IPS DF 6.9 (cell line): ENCODE results near the gene PHF19.

ENCODE experiments used
- DNase-seq: peaks from one replicate; pipeline ENCODE4 v3.0.0-alpha.2; 2013; ENCODE audit warnings: low read depth, low spot score
- H3K27ac ChIP-seq: one replicate; pipeline ENCODE4 v1.5.1; 2013; ENCODE audit warnings: low read length, control low read depth
- H3K27me3 ChIP-seq: 2 replicates; pipeline ENCODE4 v1.6.1; 2013; ENCODE audit warnings: mild to moderate bottlenecking, low read length; ENCODE audit not compliant: control insufficient read depth, insufficient read depth
- H3K36me3 ChIP-seq: 2 replicates; pipeline ENCODE4 v1.6.1; 2013; ENCODE audit warnings: low read length; ENCODE audit not compliant: control insufficient read depth, insufficient read depth
- H3K4me1 ChIP-seq: 2 replicates; pipeline ENCODE4 v1.6.1; 2013; ENCODE audit warnings: low read length; ENCODE audit not compliant: control insufficient read depth, insufficient read depth
- H3K4me3 ChIP-seq: 2 replicates; pipeline ENCODE4 v1.5.1; 2013; ENCODE audit warnings: mild to moderate bottlenecking, low read length
- H3K9me3 ChIP-seq: 2 replicates; pipeline ENCODE4 v1.6.1; 2013; ENCODE audit warnings: low read length, inconsistent platforms; ENCODE audit not compliant: control insufficient read depth, insufficient read depth
- WGBS: extraction: QIAGEN DNeasy Blood & Tissue Kit; methylation state at CpG from one replicate; pipeline ENCODE4 v1.1.7; 2013; ENCODE audit warnings: mixed read lengths, missing lambda C conversion rate; ENCODE audit not compliant: insufficient read length, insufficient coverage; 5-methylcytosine and 5-hydroxymethylcytosine counted together

PHF19 gene

DNA sequence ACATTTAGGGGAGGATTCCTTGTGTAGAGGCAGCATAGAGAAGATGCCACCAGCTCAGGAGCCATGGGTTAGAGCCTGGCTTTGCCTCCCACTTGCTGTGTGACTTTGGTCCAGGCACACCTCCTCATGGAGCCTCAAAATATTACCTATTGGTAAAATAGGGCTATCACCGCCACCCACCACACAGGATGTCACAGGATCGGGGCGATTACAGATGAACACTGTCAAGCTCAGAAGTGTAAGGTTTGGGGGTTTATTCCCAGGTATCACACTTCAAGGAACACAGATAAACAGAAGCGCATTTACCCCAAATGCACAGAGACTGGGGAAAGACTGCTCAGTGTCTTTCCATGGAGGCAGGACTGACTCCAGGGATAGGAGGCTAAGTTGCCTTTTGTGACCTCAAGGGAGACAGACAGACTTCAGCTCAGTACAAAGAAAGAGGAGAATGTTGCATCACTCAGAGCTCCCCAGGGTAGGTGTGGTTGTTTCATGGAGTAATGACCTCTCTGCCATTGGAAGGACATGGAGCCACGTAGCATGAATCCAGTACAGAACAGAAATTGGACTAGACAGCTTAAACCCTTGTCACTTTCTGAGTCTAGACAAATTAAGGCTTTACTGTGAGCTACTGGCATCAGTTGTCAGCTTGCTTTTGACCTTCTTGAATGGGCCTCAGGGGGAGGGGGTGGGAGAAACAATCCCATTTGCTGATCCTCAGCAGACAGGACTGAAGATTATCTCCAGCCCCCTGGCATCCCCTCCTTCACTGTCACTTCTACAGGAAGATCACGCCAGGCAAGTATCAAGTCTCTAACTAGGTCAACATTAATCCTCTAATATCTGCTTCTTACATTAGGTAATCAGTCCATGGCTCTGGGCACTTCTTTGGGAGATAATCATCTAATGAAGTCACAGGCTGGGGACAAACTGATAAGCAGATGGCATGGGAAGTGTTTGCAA is 43.1 kb upstream of the PHF19 start:
- H3K9me3 ChIP-seq, result no peaks in the 10 kb centered on the region
- DNase-seq, result no peak
- H3K36me3 ChIP-seq, result no peaks in the 10 kb centered on the region
- no peaks in the 10 kb centered on the region for H3K27me3 ChIP-seq
- H3K4me3 ChIP-seq, result no peak overlapping the region
- no peak overlapping the region for H3K27ac ChIP-seq
- H3K4me1 ChIP-seq, result peaks cover 2% of the 10 kb centered on the region; the same call in 1 of the 2 replicates
- no CpG with 5 or more reads among the region's 6 CpGs for WGBS

DNA sequence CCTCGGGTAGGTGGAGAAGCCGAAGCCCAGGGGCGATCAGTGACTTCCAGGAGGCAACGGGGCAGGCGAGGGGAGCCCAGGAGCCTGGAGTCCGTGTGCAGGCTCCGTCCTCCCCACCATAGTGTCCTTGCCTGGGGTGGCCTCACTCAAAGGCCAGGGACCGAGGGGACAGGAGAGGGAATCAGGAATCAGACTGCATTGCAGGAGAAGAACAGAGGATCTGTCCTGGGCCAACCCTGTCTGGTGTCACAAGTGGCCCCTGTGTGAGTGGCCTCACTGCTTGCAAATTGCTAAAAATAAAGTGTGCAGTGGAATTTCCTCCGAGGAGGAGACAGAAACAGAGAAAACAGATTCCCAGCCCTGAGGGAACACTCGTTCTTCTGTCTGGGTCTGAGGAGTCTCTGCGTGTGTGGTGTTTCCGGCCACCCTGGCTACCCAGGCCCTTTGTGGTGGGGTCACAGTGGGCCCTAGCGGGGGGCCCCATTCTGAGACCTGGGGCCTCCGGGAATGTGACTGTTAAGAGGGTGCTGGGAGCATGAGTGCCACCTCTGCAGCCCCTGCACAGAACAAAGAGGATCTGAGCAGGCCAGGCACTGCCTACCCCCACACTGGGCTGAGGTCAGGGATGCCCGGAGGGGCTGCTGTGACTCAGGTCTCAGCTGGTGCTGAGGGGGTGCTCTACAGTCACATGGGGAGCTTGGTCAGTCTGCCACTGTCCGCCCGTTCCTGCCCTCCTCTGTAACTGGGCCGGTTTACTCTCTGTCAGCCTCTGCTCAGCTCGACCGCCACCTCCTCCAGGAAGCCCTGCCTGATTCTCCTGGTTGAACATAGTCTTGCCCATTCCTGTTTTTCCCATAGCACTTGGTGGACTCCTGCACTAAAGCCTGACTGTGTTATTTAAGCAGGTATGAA is 42.2 kb upstream of the PHF19 start:
- Histone ChIP-seq H3K36me3 (no peaks in the 10 kb centered on the region), H3K9me3 (no peaks in the 10 kb centered on the region), H3K4me3 (no peak overlapping the region), H3K27ac (no peak overlapping the region), H3K4me1 (peaks cover 2% of the 10 kb centered on the region; the same call in 1 of the 2 replicates), H3K27me3 (no peaks in the 10 kb centered on the region)
- WGBS, result no CpG with 5 or more reads among the region's 20 CpGs
- no peak for DNase-seq

DNA sequence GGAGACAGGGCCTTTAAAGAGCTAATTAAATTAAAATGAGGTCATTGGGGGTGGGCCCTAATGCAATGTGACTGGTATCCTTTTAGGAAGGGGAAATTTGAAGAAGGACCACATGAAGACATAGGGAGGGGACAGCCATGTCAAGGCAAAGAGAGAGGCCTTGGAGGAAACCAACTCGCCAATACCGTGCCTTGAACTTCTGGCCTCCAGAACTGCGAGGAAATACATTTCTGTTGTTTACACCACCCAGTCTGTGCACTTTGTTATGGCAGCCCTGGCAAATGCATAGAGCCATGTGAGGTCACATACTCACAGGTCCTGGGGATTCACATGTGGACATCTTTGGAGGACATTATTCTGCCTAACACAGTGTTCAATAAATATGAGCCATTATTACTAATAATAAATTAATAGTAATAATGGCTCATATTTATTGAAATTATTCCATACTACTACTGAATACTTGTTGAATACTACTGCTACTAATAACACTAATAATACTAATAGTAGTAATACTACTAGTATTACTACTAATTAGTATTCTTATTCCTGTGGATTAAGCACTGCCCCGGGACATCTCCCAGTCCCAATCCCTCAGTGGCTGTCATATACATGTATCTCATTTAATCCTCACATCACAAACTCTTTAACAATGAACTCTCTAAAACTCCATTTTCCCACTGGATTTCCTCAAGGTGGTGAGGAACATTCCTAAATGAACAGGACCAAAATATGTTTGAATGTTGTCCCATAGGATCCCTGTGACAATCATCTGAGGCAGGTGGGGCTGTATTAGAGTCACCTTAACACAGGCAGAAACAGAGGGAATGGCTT is 41.2 kb upstream of the PHF19 start:
- no peaks in the 10 kb centered on the region for H3K9me3 ChIP-seq
- no peak for DNase-seq
- WGBS, result no CpG with 5 or more reads among the region's 4 CpGs
- no peak overlapping the region for H3K4me3 ChIP-seq
- 0 out of 2 replicates have a peak, but pooled peaks cover 2% of the 10 kb centered on the region for H3K4me1 ChIP-seq
- H3K36me3 ChIP-seq, result no peaks in the 10 kb centered on the region
- H3K27ac ChIP-seq, result no peak overlapping the region
- H3K27me3 ChIP-seq, result no peaks in the 10 kb centered on the region

DNA sequence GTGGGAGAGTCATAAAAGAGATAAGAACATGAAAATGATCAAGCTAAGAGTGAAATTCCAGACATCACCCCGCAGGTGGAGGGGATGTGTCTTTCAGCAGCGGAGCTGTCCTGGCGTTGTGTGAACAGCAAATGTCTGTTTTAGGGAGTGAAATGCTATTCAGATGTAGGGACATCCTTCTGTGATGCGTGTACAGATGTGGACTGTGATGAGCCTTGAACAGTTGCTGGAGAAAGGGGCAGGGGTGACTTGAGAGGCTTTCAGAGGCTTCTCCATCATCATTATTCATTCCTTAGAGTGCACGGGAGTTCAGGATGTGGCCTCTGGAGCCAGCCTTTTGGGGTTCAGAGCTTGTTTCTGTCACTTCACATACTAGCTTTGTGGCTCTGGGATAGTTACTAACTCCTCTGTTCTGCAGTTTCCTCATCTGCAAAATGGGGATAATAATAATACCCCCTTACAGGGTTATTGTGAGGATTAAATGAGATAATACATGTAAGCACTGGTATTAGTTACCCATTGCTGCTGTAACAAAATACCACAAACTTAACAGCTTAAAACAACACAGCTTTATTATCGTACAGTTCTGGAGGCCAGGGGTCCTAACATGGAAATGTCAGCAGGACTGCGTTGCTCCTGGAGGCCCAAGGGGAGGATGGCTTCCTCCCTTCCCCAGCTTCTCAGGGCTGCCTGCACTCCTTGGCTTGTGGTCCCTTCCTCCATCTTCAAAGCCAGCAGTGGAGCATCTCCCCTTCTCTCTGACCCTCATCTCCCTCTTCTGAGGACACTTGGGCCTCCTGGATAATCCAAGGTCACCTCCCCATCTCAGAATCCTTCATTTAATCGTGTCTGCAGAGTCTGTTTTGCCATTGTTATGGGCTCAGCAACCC is 40.2 kb upstream of the PHF19 start:
- Histone ChIP-seq H3K27me3 (no peaks in the 10 kb centered on the region), H3K4me3 (no peak overlapping the region), H3K27ac (no peak overlapping the region), H3K9me3 (no peaks in the 10 kb centered on the region), H3K4me1 (0 out of 2 replicates have a peak, but pooled peaks cover 2% of the 10 kb centered on the region), H3K36me3 (no peaks in the 10 kb centered on the region)
- DNase-seq, result no peak
- no CpG with 5 or more reads among the region's 8 CpGs for WGBS

DNA sequence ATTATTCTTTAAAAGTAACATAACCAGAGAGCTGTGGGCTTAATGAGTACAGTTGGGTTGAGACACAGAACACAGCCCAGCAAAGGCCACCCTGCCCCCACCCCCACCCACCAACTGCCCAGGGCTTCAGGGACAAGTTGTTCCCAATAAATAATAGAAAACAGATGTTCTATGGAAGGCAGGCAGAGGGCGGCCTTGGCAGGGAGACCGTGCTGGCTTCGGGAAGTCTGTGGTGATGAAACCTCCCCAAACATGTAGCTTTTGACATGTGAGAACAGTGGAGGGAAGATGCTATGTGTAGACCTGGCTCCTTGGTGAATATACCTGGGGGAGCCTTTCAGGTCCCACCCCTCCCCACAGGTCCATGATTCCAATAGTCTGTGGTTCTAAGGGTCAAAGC is 39.6 kb upstream of the PHF19 start:
- no CpG with 5 or more reads among the region's 3 CpGs for WGBS
- Histone ChIP-seq H3K4me3 (no peak overlapping the region), H3K27ac (no peak overlapping the region), H3K27me3 (no peaks in the 10 kb centered on the region), H3K36me3 (no peaks in the 10 kb centered on the region), H3K9me3 (no peaks in the 10 kb centered on the region), H3K4me1 (0 out of 2 replicates have a peak, but pooled peaks cover 2% of the 10 kb centered on the region)
- DNase-seq, result no peak

DNA sequence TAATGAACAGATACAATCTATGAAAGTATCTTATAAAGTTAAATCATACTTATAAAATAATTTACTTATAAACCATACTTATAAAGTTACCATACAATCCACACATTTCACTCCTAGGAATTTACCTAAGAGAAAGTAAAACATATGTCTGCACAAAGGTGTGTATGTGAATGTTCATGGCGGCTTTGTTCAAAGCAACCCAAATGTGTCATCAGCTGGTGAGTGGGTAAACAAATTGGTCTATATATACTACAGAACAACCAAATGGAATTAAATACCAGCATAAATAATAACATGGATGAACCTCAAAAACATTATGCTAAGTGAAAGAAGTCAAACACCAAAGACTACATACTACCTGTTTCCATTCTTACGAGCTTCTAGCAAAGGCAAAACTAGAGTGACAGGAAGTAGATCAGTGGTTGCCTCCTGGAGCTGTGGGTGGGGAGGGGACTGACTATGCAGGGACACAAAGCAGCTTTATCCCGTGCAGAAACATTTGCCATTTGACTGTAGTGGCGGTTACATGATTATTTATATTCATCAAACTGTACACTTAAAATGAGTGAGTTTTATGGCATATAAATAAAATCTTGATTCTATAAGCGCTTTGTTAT is 39.0 kb upstream of the PHF19 start:
- WGBS, result no CpG with 5 or more reads among the region's 5 CpGs
- Histone ChIP-seq H3K9me3 (no peaks in the 10 kb centered on the region), H3K4me1 (peaks cover 5% of the 10 kb centered on the region; the same call in 1 of the 2 replicates), H3K4me3 (no peak overlapping the region), H3K36me3 (no peaks in the 10 kb centered on the region), H3K27me3 (no peaks in the 10 kb centered on the region), H3K27ac (no peak overlapping the region)
- DNase-seq, result no peak

DNA sequence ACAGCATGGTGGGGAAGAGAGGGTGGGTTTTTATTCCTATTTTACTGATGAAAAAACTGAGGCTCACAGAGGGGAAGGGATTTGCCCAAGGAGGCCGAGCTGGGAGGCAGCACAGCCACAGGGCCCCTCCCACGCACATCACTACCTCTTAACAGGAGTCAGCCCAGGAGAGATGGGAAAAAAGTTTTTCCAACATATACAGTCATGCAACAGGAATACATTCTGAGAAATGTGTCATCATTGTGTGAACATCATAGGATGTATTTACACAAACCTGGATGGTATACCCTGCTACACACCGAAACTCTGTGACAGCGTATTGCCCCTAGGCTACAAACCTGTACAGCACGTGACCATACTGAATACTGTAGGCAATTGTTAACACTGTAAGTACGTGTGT is 38.0 kb upstream of the PHF19 start:
- H3K4me3 ChIP-seq, result no peak overlapping the region
- H3K9me3 ChIP-seq, result no peaks in the 10 kb centered on the region
- no CpG with 5 or more reads among the region's 6 CpGs for WGBS
- H3K27me3 ChIP-seq, result no peaks in the 10 kb centered on the region
- H3K4me1 ChIP-seq, result peaks cover 4% of the 10 kb centered on the region; the same call in 1 of the 2 replicates
- DNase-seq, result no peak
- H3K27ac ChIP-seq, result no peak overlapping the region
- H3K36me3 ChIP-seq, result no peaks in the 10 kb centered on the region

DNA sequence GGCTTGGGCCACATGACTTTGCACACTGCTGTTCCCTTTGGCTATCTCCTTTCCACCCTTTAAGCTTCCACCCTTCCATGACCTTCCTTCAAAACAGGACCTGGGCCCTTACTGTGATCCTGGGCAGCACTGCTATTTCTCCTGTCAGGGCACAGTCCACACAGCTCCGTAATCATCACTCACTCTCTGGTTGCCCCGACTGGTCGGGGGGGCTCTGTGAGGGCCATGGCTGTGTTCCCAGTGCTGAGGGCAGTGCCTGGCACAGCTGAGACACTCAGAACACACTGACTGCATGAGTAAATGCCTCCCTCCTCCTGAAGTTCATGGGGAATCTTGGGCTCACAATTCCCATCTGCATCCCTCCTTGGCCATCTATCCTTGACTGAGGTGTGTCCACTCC is 37.4 kb upstream of the PHF19 start:
- no peaks in the 10 kb centered on the region for H3K9me3 ChIP-seq
- no peak overlapping the region for H3K4me3 ChIP-seq
- no peaks in the 10 kb centered on the region for H3K27me3 ChIP-seq
- H3K27ac ChIP-seq, result no peak overlapping the region
- peaks cover 3% of the 10 kb centered on the region; the same call in 1 of the 2 replicates for H3K4me1 ChIP-seq
- no peaks in the 10 kb centered on the region for H3K36me3 ChIP-seq
- DNase-seq, result no peak
- WGBS, result no CpG with 5 or more reads among the region's 3 CpGs
